NCI-H2081 (cell line): ENCODE measurements around the gene SEMA4B.
"Not testable (repeated sequence)": the region's sequence is repeated elsewhere in the genome, so short reads cannot be mapped to it uniquely, and the experiment has no call there.

Source experiments
- DNase-seq, 2 experiments: peaks; one replicate each; lab custom pipeline; 2025; lab: John Stamatoyannopoulos, UW

Gene SEMA4B

GRCh38 chr15:90227816-90228772 is 27.0 kb downstream of the SEMA4B start:
- no peak for DNase-seq

- DNase-seq = no peak
These were observed 27.8 kb downstream of the SEMA4B start for GRCh38 chr15:90228960-90229359.

- no peak for DNase-seq
These were observed 29.0 kb downstream of the SEMA4B start for GRCh38 chr15:90230071-90230494.

- no peak for DNase-seq
These were observed 29.5 kb downstream of the SEMA4B start for GRCh38 chr15:90230610-90231009.

- no peak for DNase-seq
These were observed 30.2 kb downstream of the SEMA4B start for GRCh38 chr15:90231028-90232017.

- DNase-seq = no peak
These were observed 31.1 kb downstream of the SEMA4B start for GRCh38 chr15:90232196-90232595.

GRCh38 chr15:90232941-90233386 is 31.8 kb downstream of the SEMA4B start:
- no peak for DNase-seq

- peak in 1 of 2 experiments; percentile 15 for DNase-seq
These were observed 32.4 kb downstream of the SEMA4B start, which contains the start of gene CIB1 for GRCh38 chr15:90233387-90234095. TSS of gene CIB1 (minus strand) at chr15:90233941. CDS start at chr15:90233885, 56 bp downstream.

GRCh38 chr15:90234096-90234988 is 33.2 kb downstream of the SEMA4B start, which contains the start of gene GDPGP1:
TSS of gene GDPGP1 (plus strand) at chr15:90234209. CDS start at chr15:90240909, 6,700 bp downstream.
- peak; percentile 89 to 92 for DNase-seq

GRCh38 chr15:90239371-90239770 is 38.2 kb downstream of the SEMA4B start:
- DNase-seq = no peak

- DNase-seq = no peak
These were observed 39.7 kb downstream of the SEMA4B start for GRCh38 chr15:90240856-90241255.

- DNase-seq = no peak
These were observed 40.4 kb downstream of the SEMA4B start for GRCh38 chr15:90241343-90242192.

- DNase-seq = no peak
These were observed 43.0 kb downstream of the SEMA4B start for GRCh38 chr15:90243943-90244639.

- DNase-seq = no peak
These were observed 47.7 kb downstream of the SEMA4B start for GRCh38 chr15:90248789-90249202.

GRCh38 chr15:90249203-90249863 is 48.2 kb downstream of the SEMA4B start, which contains the start of gene TTLL13:
TSS of gene TTLL13 (plus strand) at chr15:90249556. CDS start at chr15:90250631, 1,075 bp downstream.
- peak; percentile 81 to 89 for DNase-seq

GRCh38 chr15:90257776-90258175 is 56.6 kb downstream of the SEMA4B start:
- DNase-seq = no peak

GRCh38 chr15:90259524-90259923 is 58.4 kb downstream of the SEMA4B start:
- DNase-seq = no peak

GRCh38 chr15:90260731-90261130 is 59.6 kb downstream of the SEMA4B start:
- DNase-seq = not testable (repeated sequence)
